GM12875 (cell line): ENCODE measurements around the gene B3GALT2.
"Not testable (repeated sequence)": the region's sequence is repeated elsewhere in the genome, so short reads cannot be mapped to it uniquely, and the experiment has no call there.

ENCODE experiments used
- H3K4me3 ChIP-seq: one replicate; pipeline ENCODE4 v1.5.1; 2011; ENCODE audit warnings: low read depth, low read length, control low read depth
- CTCF ChIP-seq: IDR thresholded peaks from 2 replicates; pipeline ENCODE4 v1.5.1; 2011; ENCODE audit warnings: low read depth, mild to moderate bottlenecking, control low read depth, inconsistent platforms, low read length, moderate library complexity, borderline replicate concordance; ENCODE audit not compliant: insufficient read depth

The B3GALT2 gene

GRCh38 chr1:193192586-193192985, 6.2 kb upstream of the B3GALT2 start:
- TF ChIP-seq CTCF: no peak

GRCh38 chr1:193190096-193190744, 3.8 kb upstream of the B3GALT2 start:
- no peak for TF ChIP-seq CTCF
- H3K4me3 ChIP-seq: no peak overlapping the region

More at GRCh38 chr1:193192586-193192985, 6.2 kb upstream of the B3GALT2 start:
- no peak overlapping the region for H3K4me3 ChIP-seq

- TF ChIP-seq CTCF: no peak
- H3K4me3 ChIP-seq: no peak overlapping the region
These were observed 3.2 kb upstream of the B3GALT2 start for GRCh38 chr1:193189442-193190095.

- not testable (repeated sequence) for H3K4me3 ChIP-seq
These were observed 2.5 kb upstream of the B3GALT2 start for GRCh38 chr1:193188915-193189314.

- no peak for TF ChIP-seq CTCF
- no peak overlapping the region for H3K4me3 ChIP-seq
These were observed 701 bp upstream of the B3GALT2 start for GRCh38 chr1:193187114-193187513.

- H3K4me3 ChIP-seq: no peak overlapping the region
- TF ChIP-seq CTCF: no peak
These were observed 1.2 kb downstream of the B3GALT2 start for GRCh38 chr1:193185211-193185610.

- TF ChIP-seq CTCF: no peak
- no peak overlapping the region for H3K4me3 ChIP-seq
These were observed 1.6 kb downstream of the B3GALT2 start for GRCh38 chr1:193184776-193185175.
